NCI-H82 treated with DMSO at 0.1 percent for 48 hours (cell line): ENCODE data around the gene PCDHB3.
"Not testable (repeated sequence)": the region's sequence is repeated elsewhere in the genome, so short reads cannot be mapped to it uniquely, and the experiment has no call there.

Experiments
- DNase-seq: peaks from one replicate; lab custom pipeline; 2025; ENCODE audit not compliant: unreplicated experiment; lab: John Stamatoyannopoulos, UW

PCDHB3 gene

GRCh38 chr5:141100243-141100805, at the start of gene PCDHB3:
Gene PCDHB3, plus strand, starts transcription at chr5:141100473. Its CDS starts 177 bp downstream, at chr5:141100650.
- DNase-seq: no peak

GRCh38 chr5:141050622-141051520, 49.4 kb upstream of the PCDHB3 start, which contains the start of gene PCDHB1:
Gene PCDHB1, plus strand, starts transcription at chr5:141051374. Its CDS starts 97 bp downstream, at chr5:141051471.
- DNase-seq: no peak

- DNase-seq: no peak
These were observed 48.8 kb upstream of the PCDHB3 start for GRCh38 chr5:141051521-141051866.

- DNase-seq: no peak
These were observed 22.4 kb upstream of the PCDHB3 start for GRCh38 chr5:141077826-141078225.

- DNase-seq: no peak
These were observed 18.0 kb upstream of the PCDHB3 start for GRCh38 chr5:141082228-141082627.

- DNase-seq: peak; percentile 10
These were observed 15.7 kb upstream of the PCDHB3 start for GRCh38 chr5:141084487-141084989.

GRCh38 chr5:141094481-141095262, 5.6 kb upstream of the PCDHB3 start, which contains the start of gene PCDHB2:
Gene PCDHB2, plus strand, starts transcription at chr5:141094615. Its CDS starts 176 bp downstream, at chr5:141094791.
- DNase-seq: peak; percentile 4

- DNase-seq: no peak
These were observed 5.0 kb upstream of the PCDHB3 start for GRCh38 chr5:141095263-141095641.

- DNase-seq: not testable (repeated sequence)
These were observed 4.1 kb upstream of the PCDHB3 start for GRCh38 chr5:141096181-141096580.

- not testable (repeated sequence) for DNase-seq
These were observed 3.7 kb upstream of the PCDHB3 start for GRCh38 chr5:141096586-141096985.

- DNase-seq: no peak
These were observed 786 bp downstream of the PCDHB3 start for GRCh38 chr5:141101059-141101458.

GRCh38 chr5:141102070-141102469, 1.8 kb downstream of the PCDHB3 start:
- not testable (repeated sequence) for DNase-seq

- DNase-seq: not testable (repeated sequence)
These were observed 2.2 kb downstream of the PCDHB3 start for GRCh38 chr5:141102471-141102870.

- DNase-seq: no peak
These were observed 5.1 kb downstream of the PCDHB3 start for GRCh38 chr5:141105350-141105749.

- no peak for DNase-seq
These were observed 19.0 kb downstream of the PCDHB3 start for GRCh38 chr5:141119250-141119649.

- DNase-seq: no peak
These were observed 21.3 kb downstream of the PCDHB3 start, which contains the start of gene PCDHB4 for GRCh38 chr5:141121563-141121962. Gene PCDHB4, plus strand, starts transcription at chr5:141121818. Its CDS starts 181 bp downstream, at chr5:141121999.

- no peak for DNase-seq
These were observed 21.7 kb downstream of the PCDHB3 start for GRCh38 chr5:141121985-141122384.

- not testable (repeated sequence) for DNase-seq
These were observed 23.3 kb downstream of the PCDHB3 start for GRCh38 chr5:141123396-141124135.

- no peak for DNase-seq
These were observed 27.0 kb downstream of the PCDHB3 start for GRCh38 chr5:141127305-141127704.

- DNase-seq: no peak
These were observed 34.9 kb downstream of the PCDHB3 start, which contains the start of gene PCDHB5 for GRCh38 chr5:141135030-141135717. Gene PCDHB5, plus strand, starts transcription at chr5:141135206. Its CDS starts 229 bp downstream, at chr5:141135435.
